ENCODE measurements around the gene DHCR7. TPM values are rescaled to one million over a fixed set of nuclear protein-coding genes. Genes with fewer than 3 reads are reported as not detected.
"Not testable (repeated sequence)": the region's sequence is repeated elsewhere in the genome, so short reads cannot be mapped to it uniquely, and the experiment has no call there.

DHCR7 gene
- total RNA-seq, 1 donor from 2014 or later: 63.9 TPM

DNA sequence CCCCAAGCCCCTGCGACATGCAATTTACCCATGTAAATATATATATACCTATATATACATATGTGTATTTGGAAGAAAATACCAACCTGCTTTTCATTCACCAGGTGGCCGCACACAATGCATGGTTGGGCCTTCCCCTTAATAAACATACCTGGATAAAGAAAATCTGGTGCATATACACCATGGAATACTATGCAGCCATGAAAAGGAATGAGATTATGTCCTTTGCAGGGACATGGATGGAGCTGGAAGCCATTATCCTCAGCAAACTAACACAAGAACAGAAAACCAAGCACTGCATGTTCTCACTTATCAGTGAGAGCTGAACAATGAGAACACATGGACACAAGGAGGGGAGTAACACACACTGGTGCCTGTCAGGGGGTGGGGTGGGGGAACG lies 25.9 kb downstream of the DHCR7 start:
- intact Hi-C loops (cut with micrococcal nuclease): not testable (repeated sequence)

- intact Hi-C loops (cut with micrococcal nuclease): no loop called here
Observed at GRCh38 chr11:71421392-71421950, 26.7 kb downstream of the DHCR7 start.

DNA sequence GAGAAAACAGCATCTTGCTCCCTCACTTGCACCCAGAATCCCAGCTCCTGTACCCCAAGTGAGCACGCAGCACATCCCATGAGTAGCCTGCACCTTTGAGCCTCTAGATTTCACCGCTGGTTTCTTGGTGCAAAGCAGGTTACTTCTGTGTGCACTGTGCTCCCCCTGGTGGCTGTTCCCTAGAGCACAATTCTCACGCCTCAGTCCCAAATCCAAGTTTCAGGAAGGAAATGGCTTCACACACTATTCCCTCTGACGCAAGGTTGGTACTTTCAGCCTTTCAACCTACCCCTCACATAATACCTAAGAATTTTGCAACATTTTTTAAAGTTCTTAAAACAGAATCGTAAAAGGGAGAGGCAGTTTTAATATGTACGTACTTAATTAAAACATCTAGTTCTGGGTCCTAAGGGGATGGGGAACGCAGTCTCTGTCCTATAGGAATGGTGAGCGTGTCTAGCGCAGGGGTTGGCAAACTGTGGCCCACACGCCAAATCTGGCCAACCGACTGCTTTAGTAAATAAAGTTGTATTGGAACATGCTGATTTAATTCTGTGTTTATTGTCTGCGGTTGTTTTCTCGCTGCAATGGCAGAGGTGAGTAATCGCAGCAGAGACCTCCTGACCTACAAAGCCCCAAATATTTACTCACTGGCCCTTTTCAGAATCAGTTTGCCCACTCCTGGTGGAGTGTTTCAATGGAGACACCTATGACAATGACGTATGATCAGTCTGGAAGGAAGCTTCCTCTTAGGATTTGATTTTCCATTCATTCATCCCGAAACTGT lies 27.5 kb downstream of the DHCR7 start:
- intact Hi-C loops (cut with micrococcal nuclease): no loop called here

GRCh38 chr11:71418643-71419042 lies 29.6 kb downstream of the DHCR7 start:
- intact Hi-C loops (cut with micrococcal nuclease): no loop called here

GRCh38 chr11:71414645-71415044 lies 33.5 kb downstream of the DHCR7 start:
- intact Hi-C loops (cut with micrococcal nuclease): no loop called here

- intact Hi-C loops (cut with micrococcal nuclease): no loop called here
Observed at GRCh38 chr11:71410363-71410966, 37.7 kb downstream of the DHCR7 start.

GRCh38 chr11:71408826-71409225 lies 39.4 kb downstream of the DHCR7 start:
- intact Hi-C loops (cut with micrococcal nuclease): no loop called here

- intact Hi-C loops (cut with micrococcal nuclease): no loop called here
Observed at GRCh38 chr11:71407356-71407755, 40.8 kb downstream of the DHCR7 start.

GRCh38 chr11:71406681-71407080 lies 41.5 kb downstream of the DHCR7 start:
- intact Hi-C loops (cut with micrococcal nuclease): no loop called here

GRCh38 chr11:71404209-71404608 lies 44.0 kb downstream of the DHCR7 start:
- intact Hi-C loops (cut with micrococcal nuclease): no loop called here

- intact Hi-C loops (cut with micrococcal nuclease): no loop called here
Observed at GRCh38 chr11:71402878-71403277, 45.3 kb downstream of the DHCR7 start.

- intact Hi-C loops (cut with micrococcal nuclease): no loop called here
Observed at GRCh38 chr11:71400216-71400615, 48.0 kb downstream of the DHCR7 start.

DNA sequence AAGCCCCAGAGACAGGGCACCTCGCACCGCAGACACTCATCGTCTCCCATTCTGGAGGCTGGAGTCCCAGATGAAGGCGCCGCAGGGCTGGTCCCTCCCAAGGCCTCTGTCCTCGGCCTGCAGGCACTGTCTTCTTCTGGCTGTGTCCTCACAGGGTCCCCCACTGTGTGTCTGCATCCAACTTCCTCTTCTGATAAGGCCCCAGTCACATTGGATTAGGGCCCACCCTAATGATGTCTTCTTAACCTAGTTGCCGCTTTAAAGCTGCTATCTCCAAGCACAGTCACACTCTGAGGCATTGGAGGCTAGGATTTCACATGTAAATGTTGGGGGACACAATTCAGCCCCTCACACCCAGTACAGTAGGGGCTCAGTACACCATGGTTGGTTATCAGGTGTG lies 48.9 kb downstream of the DHCR7 start:
- intact Hi-C loops (cut with micrococcal nuclease): no loop called here

GRCh38 chr11:71397961-71398360 lies 50.2 kb downstream of the DHCR7 start:
- intact Hi-C loops (cut with micrococcal nuclease): no loop called here

DNA sequence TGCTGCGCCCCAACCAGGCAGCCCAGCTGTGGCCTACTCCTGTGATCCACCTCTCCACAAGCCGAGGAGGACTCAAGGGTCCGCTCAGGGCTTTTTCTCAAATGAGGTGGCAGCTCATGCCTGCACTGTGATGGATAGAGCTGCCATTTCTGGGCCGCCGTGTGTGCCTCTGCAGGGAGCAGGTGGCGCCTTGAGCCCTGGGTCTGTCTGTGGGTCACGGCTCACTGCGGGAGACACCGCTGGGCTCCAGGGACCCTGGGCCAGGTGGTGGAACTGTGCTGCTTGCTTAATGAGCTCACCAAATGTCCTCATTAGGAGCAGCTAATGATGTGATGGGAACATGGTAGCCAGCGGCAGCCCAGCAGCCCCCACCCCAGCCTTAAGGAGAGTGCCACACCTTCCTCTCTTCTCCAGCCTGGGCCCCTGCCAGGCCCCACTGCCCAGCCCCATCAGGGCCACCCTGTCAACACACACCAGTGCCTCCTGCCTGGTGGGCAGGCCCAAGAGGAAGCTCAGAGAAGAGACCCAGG lies 50.8 kb downstream of the DHCR7 start:
- intact Hi-C loops (cut with micrococcal nuclease): no loop called here

DNA sequence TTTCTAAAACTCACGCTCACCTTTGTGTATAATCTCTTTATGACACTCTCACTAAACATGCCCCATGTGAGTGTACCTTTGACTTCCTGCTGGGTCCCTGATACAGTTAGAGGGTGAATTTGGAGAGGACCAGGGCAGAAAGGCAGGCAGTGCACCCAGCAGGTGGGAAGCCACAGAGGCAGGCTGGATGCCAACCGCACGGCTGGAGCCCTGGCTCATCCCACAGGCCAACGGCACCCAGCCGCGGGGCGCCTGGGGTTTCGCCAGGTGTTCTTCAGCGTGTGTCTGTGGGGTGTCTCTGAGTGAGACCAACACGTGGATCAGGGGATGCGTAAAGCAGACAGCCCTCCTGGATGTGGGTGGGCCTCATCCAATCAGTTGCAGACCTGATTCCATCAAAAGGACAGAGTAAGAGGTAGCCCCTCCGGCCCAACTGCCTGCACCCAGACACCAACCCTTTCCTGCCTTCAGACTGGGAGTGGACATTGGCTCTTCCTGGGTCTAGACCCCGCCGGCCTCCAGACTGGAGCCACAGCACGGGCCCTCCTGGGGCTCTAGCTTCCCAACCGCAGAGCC lies 51.6 kb downstream of the DHCR7 start:
- intact Hi-C loops (cut with micrococcal nuclease): no loop called here

- intact Hi-C loops (cut with micrococcal nuclease): no loop called here
Observed at GRCh38 chr11:71395774-71396173, 52.4 kb downstream of the DHCR7 start.

DNA sequence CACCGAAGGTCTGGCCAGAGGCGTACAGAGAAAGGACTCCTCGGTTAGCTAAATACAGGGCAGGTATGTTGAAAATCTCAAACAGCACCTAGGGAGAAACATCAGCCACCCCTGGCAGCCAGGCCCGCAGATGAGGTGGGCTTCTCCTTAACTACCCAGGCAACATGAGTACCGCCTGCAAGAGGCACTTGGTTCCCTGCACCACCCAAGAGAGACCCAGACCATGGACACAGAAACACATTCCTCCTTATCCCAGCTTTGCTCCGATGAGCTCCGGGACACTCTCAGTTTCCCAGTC lies 53.0 kb downstream of the DHCR7 start:
- intact Hi-C loops (cut with micrococcal nuclease): no loop called here

- intact Hi-C loops (cut with micrococcal nuclease): no loop called here
Observed at GRCh38 chr11:71393283-71393682, 54.9 kb downstream of the DHCR7 start.

- intact Hi-C loops (cut with micrococcal nuclease): no loop called here
Observed at GRCh38 chr11:71391796-71392195, 56.4 kb downstream of the DHCR7 start.

GRCh38 chr11:71391352-71391751 lies 56.8 kb downstream of the DHCR7 start:
- intact Hi-C loops (cut with micrococcal nuclease): no loop called here

GRCh38 chr11:71388637-71389235 lies 59.5 kb downstream of the DHCR7 start:
- intact Hi-C loops (cut with micrococcal nuclease): no loop called here

All from T-helper 1 cell treated with Interleukin-12 subunit alpha and Interleukin-12 subunit beta and Interleukin-4 antibody, amounts not matched to agents 30 ng/mL and 1 ng/mL, for 36 hours (primary cell).